ENCODE results near the gene STXBP5. TPM values are rescaled to one million over a fixed set of nuclear protein-coding genes. Genes with fewer than 3 reads are reported as not detected.

Gene STXBP5
- total and polyA plus RNA-seq, 9 of the 15 experiments (the other 6 are each of a cell fraction or from before 2014, with no cell fraction given): 23.3 to 172 (median 71.5) TPM

DNA sequence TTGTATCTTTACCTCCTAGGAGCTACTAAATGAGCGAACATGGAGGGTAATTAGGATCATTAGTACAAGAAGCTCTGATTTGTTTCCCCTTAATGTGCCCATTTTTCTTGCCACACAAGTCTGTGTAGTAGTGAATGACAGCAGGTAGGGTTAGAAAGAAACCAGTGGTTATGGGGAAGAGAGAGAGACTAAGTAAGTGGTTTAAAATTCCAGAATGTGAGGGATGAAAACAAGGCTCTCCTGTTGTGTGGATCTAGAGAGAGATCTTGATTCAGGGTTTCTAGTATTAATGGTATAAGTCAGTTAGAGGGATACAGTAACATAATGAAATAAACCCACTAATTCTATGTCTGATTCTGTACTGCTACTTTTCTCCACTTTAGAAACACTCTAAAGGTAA is 22.7 kb downstream of the STXBP5 start:
- FAIRE-seq: no peak
- TF ChIP-seq GTF2F1 (IDR thresholded peaks at IDR 0.05; ENCODE audit: low read depth, low read length) (no peak), SMAD3 (CRISPR knock-in tag; conservative IDR thresholded peaks at IDR 0.05) (no peak), CREBBP (IDR thresholded peaks at IDR 0.05; ENCODE audit: low read depth, low read length) (no peak), E2F5 (CRISPR knock-in tag; IDR thresholded peaks at IDR 0.05) (no peak), CBFA2T2 (conservative IDR thresholded peaks at IDR 0.05) (no peak), OTX1 (CRISPR knock-in tag; IDR thresholded peaks at IDR 0.05) (0 out of 2 replicates have a peak, but pooled peaks have one; percentile 21), THRB (CRISPR knock-in tag; conservative IDR thresholded peaks at IDR 0.05) (peak; percentile 82), BACH1 (tag; IDR thresholded peaks at IDR 0.05) (no peak), CEBPG (CRISPR knock-in tag; IDR thresholded peaks at IDR 0.05) (no peak), CEBPG (tag; conservative IDR thresholded peaks at IDR 0.05 in 1 of 2, IDR thresholded peaks at IDR 0.05 in 1 of 2) (no peak), ZBED1 (IDR thresholded peaks at IDR 0.05) (no peak), ZBTB17 (CRISPR knock-in tag; IDR thresholded peaks at IDR 0.05) (0 out of 2 replicates have a peak, but pooled peaks have one; percentile 24), ZBTB8A (IDR thresholded peaks at IDR 0.05; ENCODE audit: partially characterized antibody) (no peak), PML (IDR thresholded peaks at IDR 0.05; ENCODE audit: low read length) (peak; percentile 15; the same call in 1 of the 2 replicates), RHOXF2B (CRISPR knock-in tag; conservative IDR thresholded peaks at IDR 0.05) (no peak), ZNF23 (CRISPR knock-in tag; IDR thresholded peaks at IDR 0.05) (no peak), POLR2G (IDR thresholded peaks at IDR 0.05; ENCODE audit: low read depth, low read length) (peak; percentile 58), MAFF (IDR thresholded peaks at IDR 0.05; ENCODE audit: low read length) (no peak), POLR2A (conservative IDR thresholded peaks at IDR 0.05) (peak; percentile 36)
- TF ChIP-seq, protein P1, sequence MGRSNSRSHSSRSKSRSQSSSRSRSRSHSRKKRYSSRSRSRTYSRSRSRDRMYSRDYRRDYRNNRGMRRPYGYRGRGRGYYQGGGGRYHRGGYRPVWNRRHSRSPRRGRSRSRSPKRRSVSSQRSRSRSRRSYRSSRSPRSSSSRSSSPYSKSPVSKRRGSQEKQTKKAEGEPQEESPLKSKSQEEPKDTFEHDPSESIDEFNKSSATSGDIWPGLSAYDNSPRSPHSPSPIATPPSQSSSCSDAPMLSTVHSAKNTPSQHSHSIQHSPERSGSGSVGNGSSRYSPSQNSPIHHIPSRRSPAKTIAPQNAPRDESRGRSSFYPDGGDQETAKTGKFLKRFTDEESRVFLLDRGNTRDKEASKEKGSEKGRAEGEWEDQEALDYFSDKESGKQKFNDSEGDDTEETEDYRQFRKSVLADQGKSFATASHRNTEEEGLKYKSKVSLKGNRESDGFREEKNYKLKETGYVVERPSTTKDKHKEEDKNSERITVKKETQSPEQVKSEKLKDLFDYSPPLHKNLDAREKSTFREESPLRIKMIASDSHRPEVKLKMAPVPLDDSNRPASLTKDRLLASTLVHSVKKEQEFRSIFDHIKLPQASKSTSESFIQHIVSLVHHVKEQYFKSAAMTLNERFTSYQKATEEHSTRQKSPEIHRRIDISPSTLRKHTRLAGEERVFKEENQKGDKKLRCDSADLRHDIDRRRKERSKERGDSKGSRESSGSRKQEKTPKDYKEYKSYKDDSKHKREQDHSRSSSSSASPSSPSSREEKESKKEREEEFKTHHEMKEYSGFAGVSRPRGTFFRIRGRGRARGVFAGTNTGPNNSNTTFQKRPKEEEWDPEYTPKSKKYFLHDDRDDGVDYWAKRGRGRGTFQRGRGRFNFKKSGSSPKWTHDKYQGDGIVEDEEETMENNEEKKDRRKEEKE (IDR thresholded peaks at IDR 0.05; ENCODE audit: borderline replicate concordance in 1 of 2, control insufficient read depth in 1 of 2, low read depth in 2 of 2, low read length in 1 of 2): 0 out of 4 replicates have a peak, but pooled peaks of 1 of the 2 experiments have one; percentile 20

More for the DNA sequence above, 22.7 kb downstream of the STXBP5 start:
- H3K27me3 ChIP-seq (ENCODE audit: control insufficient read depth in 2 of 2, insufficient read depth in 2 of 2, low read length in 2 of 2): no peaks in the 10 kb centered on the region
- H3K4me3 ChIP-seq: no peak overlapping the region
- H3K27ac ChIP-seq (ENCODE audit: extremely low read depth, low read depth, low read length): no peak overlapping the region; the same call in 2 of the 3 replicates
- ChIA-PET POLR2A (interaction anchor here (1.0 to 2.2 kb wide), 3 partner anchors 10 to 336 kb away, joined by 3 to 13 read pairs (median 4); no protein-coding TSS in a partner anchor), CTCF (ENCODE audit: low intra/inter-chr PET ratio) (no interaction called here)
- DNase-seq (ENCODE audit: extremely low read depth in 1 of 4, low spot score in 3 of 4) (no peak), ATAC-seq (peak; percentile 1; the same call in 2 of the 3 replicates)
- H3K4me2 ChIP-seq (ENCODE audit: insufficient read depth, low read length): no peak overlapping the region
- no peaks in the 10 kb centered on the region for H3K9me3 ChIP-seq (replicated peaks; ENCODE audit: control insufficient read depth, insufficient read depth, low read depth, low read length)
- H3K9ac ChIP-seq (ENCODE audit: insufficient read depth in 1 of 2, low read depth in 2 of 2, low read length in 2 of 2): no peak overlapping the region
- in situ Hi-C loops (cut with MboI): no loop called here
- H4K20me1 ChIP-seq (replicated peaks; ENCODE audit: control insufficient read depth, insufficient read depth, low read length): no peaks in the 10 kb centered on the region
- 96% methylated on average over 1 of the region's 1 CpG for WGBS (ENCODE audit: insufficient coverage, low coverage, missing lambda C conversion rate)
- BruUV-seq (replicated peaks): no TSS peak
- H2AFZ ChIP-seq (ENCODE audit: low read depth, low read length): no peak overlapping the region
- H3K79me2 ChIP-seq (ENCODE audit: control insufficient read depth, insufficient read depth, low read length): peaks cover 100% of the 10 kb centered on the region
- H3K36me3 ChIP-seq (ENCODE audit: control insufficient read depth, insufficient read depth, low read length): peaks cover 97% of the 10 kb centered on the region
- no peaks in the 10 kb centered on the region for H3K9me1 ChIP-seq (ENCODE audit: control insufficient read depth, insufficient read depth, low read length)
- intact Hi-C loops (cut with micrococcal nuclease): no loop called here
- H3K4me1 ChIP-seq (replicated peaks in 1 of 2; ENCODE audit: control insufficient read depth in 2 of 2, insufficient read depth in 2 of 2, low read length in 2 of 2): peaks cover 0 to 26% of the 10 kb centered on the region in 2 experiments; a peak in 3 of 5 replicates

Data from K562 (cell line).